ENCODE data around the gene RECK.
"Not testable (repeated sequence)": the region's sequence is repeated elsewhere in the genome, so short reads cannot be mapped to it uniquely, and the experiment has no call there.

The RECK gene

GRCh38 chr9:36112516-36112915 lies 75.8 kb downstream of the RECK start:
- H3K9me3 Mint-ChIP-seq: no peaks in the 10 kb centered on the region
- H3K4me1 Mint-ChIP-seq: no peaks in the 10 kb centered on the region
- no peaks in the 10 kb centered on the region for H3K36me3 Mint-ChIP-seq
- H3K27ac Mint-ChIP-seq: no peak overlapping the region
- DNase-seq (ENCODE audit: low spot score in 2 of 2) (no peak), ATAC-seq (no peak)
- H3K4me3 Mint-ChIP-seq: no peak overlapping the region

DNA sequence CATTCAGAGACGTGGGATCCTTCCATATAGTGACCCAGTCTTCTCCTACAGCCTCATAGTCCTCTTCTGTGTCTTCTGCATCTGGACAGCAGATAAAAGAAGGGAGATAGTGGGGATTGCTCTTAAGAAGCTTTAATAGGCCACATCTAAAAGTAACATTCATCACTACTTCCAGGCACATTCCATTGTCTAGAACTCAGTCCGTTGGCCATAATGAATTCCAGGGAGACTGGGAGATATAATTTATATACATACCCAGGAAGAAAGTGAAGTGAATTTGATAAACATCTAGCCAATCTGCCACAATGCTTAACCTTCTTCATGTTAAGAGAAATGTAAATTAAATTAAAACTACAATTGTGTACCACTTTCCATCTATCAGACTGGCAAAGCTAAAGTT lies 77.3 kb downstream of the RECK start:
- DNase-seq (ENCODE audit: low spot score in 2 of 2) (no peak), ATAC-seq (no peak)
- H3K27ac Mint-ChIP-seq: no peak overlapping the region
- no peaks in the 10 kb centered on the region for H3K36me3 Mint-ChIP-seq
- no peaks in the 10 kb centered on the region for H3K9me3 Mint-ChIP-seq
- H3K4me3 Mint-ChIP-seq: no peak overlapping the region
- no peaks in the 10 kb centered on the region for H3K4me1 Mint-ChIP-seq

DNA sequence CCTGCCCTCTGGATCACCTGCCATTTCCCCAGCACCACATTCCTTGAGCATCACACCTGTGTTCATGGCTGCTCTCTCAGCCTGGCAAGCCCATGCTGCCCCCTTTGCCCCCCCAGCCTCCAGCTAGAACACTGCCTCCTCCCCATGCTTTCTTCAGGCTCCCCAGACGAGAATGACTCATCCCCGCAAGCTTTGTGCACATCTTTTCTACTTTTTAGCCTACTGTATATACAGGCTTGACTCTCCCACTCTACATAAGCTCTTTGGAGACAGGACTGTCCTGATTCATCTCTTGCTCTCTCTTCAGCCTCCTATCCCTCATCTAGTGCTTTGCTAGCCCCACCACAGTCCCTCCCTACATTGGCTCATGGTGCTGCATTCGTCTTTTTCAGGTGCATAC lies 79.9 kb downstream of the RECK start:
- ATAC-seq (no peak), DNase-seq (ENCODE audit: low spot score in 2 of 2) (no peak)
- no peak overlapping the region for H3K4me3 Mint-ChIP-seq
- no peaks in the 10 kb centered on the region for H3K9me3 Mint-ChIP-seq
- no peaks in the 10 kb centered on the region for H3K4me1 Mint-ChIP-seq
- H3K36me3 Mint-ChIP-seq: no peaks in the 10 kb centered on the region
- no peak overlapping the region for H3K27ac Mint-ChIP-seq

DNA sequence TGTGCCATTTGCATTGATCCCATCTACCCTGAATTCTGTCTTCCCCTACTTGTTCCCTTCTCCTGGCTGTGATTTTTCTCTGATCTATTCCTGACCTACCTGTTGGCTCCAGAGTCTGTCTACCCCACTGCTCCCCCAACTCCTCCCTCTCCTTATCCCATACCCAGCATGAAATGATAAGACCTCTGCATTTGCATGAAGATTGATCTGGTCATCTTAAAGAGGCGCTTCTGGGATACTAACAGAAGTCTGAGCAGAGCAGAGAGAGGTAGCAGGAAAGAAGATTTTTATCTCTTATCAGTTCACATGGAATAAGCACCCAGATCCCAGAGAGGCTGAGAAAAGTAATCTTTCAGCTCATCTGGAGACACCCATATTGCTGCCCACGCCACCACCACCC lies 81.5 kb downstream of the RECK start:
- Mint-ChIP-seq H3K36me3 (no peaks in the 10 kb centered on the region), H3K4me1 (no peaks in the 10 kb centered on the region), H3K9me3 (no peaks in the 10 kb centered on the region), H3K27ac (no peak overlapping the region), H3K4me3 (no peak overlapping the region)
- DNase-seq (ENCODE audit: low spot score in 2 of 2): no peak
- ATAC-seq: no peak

GRCh38 chr9:36118706-36119105 lies 82.0 kb downstream of the RECK start:
- ATAC-seq (no peak), DNase-seq (ENCODE audit: low spot score in 2 of 2) (no peak)
- Mint-ChIP-seq H3K4me1 (no peaks in the 10 kb centered on the region), H3K36me3 (no peaks in the 10 kb centered on the region), H3K9me3 (no peaks in the 10 kb centered on the region), H3K4me3 (no peak overlapping the region), H3K27ac (no peak overlapping the region)

DNA sequence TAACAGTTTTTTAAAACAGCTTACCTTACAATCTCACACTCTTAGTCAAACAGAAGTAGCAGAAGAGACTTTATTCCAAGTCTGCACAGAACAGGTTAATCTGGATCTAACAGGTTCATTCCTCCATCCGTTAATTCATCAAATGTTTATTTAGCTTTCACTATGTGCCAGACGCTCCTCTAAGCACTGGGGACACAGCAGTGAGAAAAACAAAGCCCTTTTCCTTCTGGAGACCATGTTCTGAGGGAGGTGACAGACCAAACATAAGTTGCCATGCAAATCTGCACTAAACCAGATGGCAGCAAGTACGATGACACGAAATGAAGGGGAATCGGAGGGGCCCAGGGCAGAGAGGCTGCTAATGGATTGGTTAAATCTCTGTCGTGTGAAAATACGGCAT lies 82.8 kb downstream of the RECK start:
- no peaks in the 10 kb centered on the region for H3K4me1 Mint-ChIP-seq
- no peaks in the 10 kb centered on the region for H3K9me3 Mint-ChIP-seq
- no peaks in the 10 kb centered on the region for H3K36me3 Mint-ChIP-seq
- no peak overlapping the region for H3K4me3 Mint-ChIP-seq
- ATAC-seq (no peak), DNase-seq (ENCODE audit: low spot score in 2 of 2) (no peak)
- H3K27ac Mint-ChIP-seq: no peak overlapping the region

DNA sequence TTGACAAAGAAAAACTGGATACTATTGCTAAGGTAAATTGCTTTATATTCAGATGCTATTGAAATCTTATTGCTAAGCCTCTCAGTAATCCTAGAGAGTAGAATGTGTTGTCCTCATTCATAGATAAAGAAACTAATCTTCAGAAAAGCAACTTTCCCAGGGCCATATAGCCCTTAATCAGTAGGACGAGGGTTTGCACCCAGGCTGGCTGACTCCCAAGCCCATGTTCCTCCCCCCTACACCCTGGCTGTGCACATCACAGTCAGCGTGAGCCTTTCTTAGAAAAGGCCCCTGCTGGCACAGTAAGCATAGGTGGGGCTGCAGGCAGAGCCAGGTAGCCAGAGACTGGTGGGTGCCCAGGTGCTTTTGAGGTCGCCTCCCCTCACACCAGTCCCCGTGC lies 84.0 kb downstream of the RECK start:
- no peaks in the 10 kb centered on the region for H3K9me3 Mint-ChIP-seq

DNA sequence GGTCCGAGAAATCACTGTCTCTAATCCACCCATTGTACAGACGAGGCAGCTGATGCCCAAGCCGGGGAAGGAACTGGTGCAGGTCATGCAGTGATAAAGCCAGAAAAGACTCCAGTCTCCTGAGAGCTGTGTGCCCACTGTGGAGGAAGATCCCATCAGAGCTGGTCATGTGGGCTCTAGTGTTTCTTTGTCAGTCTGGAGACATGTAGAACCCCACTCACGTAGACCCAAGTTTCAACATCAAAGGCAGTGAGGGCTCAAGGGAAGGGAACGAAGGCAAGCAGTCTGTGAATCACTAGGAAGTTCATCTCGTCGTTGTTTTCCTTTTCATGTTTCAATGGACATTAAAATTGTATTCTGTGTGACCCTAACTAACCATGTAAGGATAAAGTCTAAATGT lies 85.3 kb downstream of the RECK start:
- no peak for DNase-seq (ENCODE audit: low spot score in 2 of 2)
- Mint-ChIP-seq H3K36me3 (no peaks in the 10 kb centered on the region), H3K4me3 (no peak overlapping the region), H3K9me3 (no peaks in the 10 kb centered on the region), H3K4me1 (peaks cover 11% of the 10 kb centered on the region), H3K27ac (peak overlapping the region; percentile 67)
- no peak for ATAC-seq

More for the DNA sequence above, 84.0 kb downstream of the RECK start:
- H3K4me1 Mint-ChIP-seq: peaks cover 7% of the 10 kb centered on the region
- DNase-seq (ENCODE audit: low spot score in 2 of 2) (no peak), ATAC-seq (no peak)
- H3K36me3 Mint-ChIP-seq: no peaks in the 10 kb centered on the region
- H3K27ac Mint-ChIP-seq: no peak overlapping the region
- H3K4me3 Mint-ChIP-seq: no peak overlapping the region

DNA sequence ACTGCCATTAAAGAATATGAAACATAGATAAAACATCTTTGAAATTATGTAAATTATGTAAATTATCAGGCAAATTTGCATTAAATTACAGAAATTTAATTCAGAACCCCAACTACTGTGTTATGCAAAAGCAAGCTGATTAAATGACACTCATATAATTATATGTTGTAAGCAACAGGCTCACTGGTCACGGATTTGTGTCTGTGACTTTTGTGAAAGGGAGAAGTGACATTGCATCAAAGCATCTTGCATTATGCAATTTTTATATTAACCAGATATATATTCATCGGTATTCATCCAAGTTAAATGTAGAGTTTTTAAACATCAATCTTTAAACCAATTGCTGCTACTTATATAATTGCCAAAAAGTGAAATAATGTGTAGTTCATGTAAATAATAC lies 86.8 kb downstream of the RECK start:
- no peak for ATAC-seq
- no peak overlapping the region for H3K4me3 Mint-ChIP-seq
- no peaks in the 10 kb centered on the region for H3K9me3 Mint-ChIP-seq
- peaks cover 27% of the 10 kb centered on the region for H3K4me1 Mint-ChIP-seq
- H3K27ac Mint-ChIP-seq: no peak overlapping the region
- H3K36me3 Mint-ChIP-seq: no peaks in the 10 kb centered on the region
- DNase-seq (ENCODE audit: low spot score in 2 of 2): no peak

- H3K9me3 Mint-ChIP-seq: no peaks in the 10 kb centered on the region
- H3K4me3 Mint-ChIP-seq: no peak overlapping the region
- no peak for ATAC-seq
- H3K4me1 Mint-ChIP-seq: peaks cover 27% of the 10 kb centered on the region
- H3K27ac Mint-ChIP-seq: no peak overlapping the region
- no peak for DNase-seq (ENCODE audit: low spot score in 2 of 2)
- H3K36me3 Mint-ChIP-seq: no peaks in the 10 kb centered on the region
These were observed 88.5 kb downstream of the RECK start for GRCh38 chr9:36125062-36125855.

- H3K27ac Mint-ChIP-seq: no peak overlapping the region
- no peaks in the 10 kb centered on the region for H3K9me3 Mint-ChIP-seq
- H3K36me3 Mint-ChIP-seq: no peaks in the 10 kb centered on the region
- no peak overlapping the region for H3K4me3 Mint-ChIP-seq
- ATAC-seq (no peak), DNase-seq (ENCODE audit: low spot score in 2 of 2) (no peak)
- peaks cover 27% of the 10 kb centered on the region for H3K4me1 Mint-ChIP-seq
These were observed 89.5 kb downstream of the RECK start for GRCh38 chr9:36126016-36126730.

- no peaks in the 10 kb centered on the region for H3K9me3 Mint-ChIP-seq
- peaks cover 27% of the 10 kb centered on the region for H3K4me1 Mint-ChIP-seq
- ATAC-seq: peak; percentile 51
- peak overlapping the region; percentile 18 for H3K27ac Mint-ChIP-seq
- H3K4me3 Mint-ChIP-seq: no peak overlapping the region
- DNase-seq (ENCODE audit: low spot score in 2 of 2): no peak
- H3K36me3 Mint-ChIP-seq: no peaks in the 10 kb centered on the region
These were observed 91.0 kb downstream of the RECK start for GRCh38 chr9:36127652-36128244.

- DNase-seq (ENCODE audit: low spot score in 2 of 2): no peak
- no peaks in the 10 kb centered on the region for H3K9me3 Mint-ChIP-seq
- H3K4me3 Mint-ChIP-seq: no peak overlapping the region
- H3K4me1 Mint-ChIP-seq: peaks cover 27% of the 10 kb centered on the region
- H3K36me3 Mint-ChIP-seq: no peaks in the 10 kb centered on the region
- ATAC-seq: no peak
- no peak overlapping the region for H3K27ac Mint-ChIP-seq
These were observed 91.6 kb downstream of the RECK start for GRCh38 chr9:36128349-36128748.

GRCh38 chr9:36129139-36129538 lies 92.4 kb downstream of the RECK start:
- Mint-ChIP-seq H3K4me1 (peaks cover 27% of the 10 kb centered on the region), H3K4me3 (no peak overlapping the region), H3K9me3 (no peaks in the 10 kb centered on the region), H3K36me3 (no peaks in the 10 kb centered on the region), H3K27ac (no peak overlapping the region)
- DNase-seq (ENCODE audit: low spot score in 2 of 2) (no peak), ATAC-seq (no peak)

GRCh38 chr9:36131666-36132065 lies 95.0 kb downstream of the RECK start:
- H3K4me1 Mint-ChIP-seq: peaks cover 26% of the 10 kb centered on the region
- H3K9me3 Mint-ChIP-seq; H3K27ac Mint-ChIP-seq; H3K4me3 Mint-ChIP-seq; ATAC-seq; DNase-seq (ENCODE audit: low spot score in 2 of 2); H3K36me3 Mint-ChIP-seq: not testable (repeated sequence)

DNA sequence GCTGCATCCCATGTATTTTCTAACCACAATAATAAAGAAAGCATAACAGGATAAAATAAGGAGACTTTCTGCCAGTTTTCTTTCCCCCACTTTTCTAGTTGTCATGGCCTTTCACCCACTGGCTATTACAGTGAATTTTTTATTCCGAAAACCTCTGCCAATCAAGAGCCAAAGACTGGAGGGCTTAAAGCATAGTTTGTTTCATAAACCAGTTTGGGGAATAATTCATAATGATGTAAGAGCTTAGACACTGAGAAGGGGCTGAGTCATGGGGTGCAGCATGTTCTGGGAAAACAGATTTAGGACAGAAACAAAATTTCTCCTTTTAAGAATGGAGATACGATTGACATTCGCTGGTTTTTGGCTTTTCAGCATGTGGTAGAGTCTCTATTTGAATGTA lies 95.4 kb downstream of the RECK start:
- ATAC-seq (no peak), DNase-seq (ENCODE audit: low spot score in 2 of 2) (no peak)
- Mint-ChIP-seq H3K36me3 (peaks cover 3% of the 10 kb centered on the region), H3K27ac (no peak overlapping the region), H3K9me3 (no peaks in the 10 kb centered on the region), H3K4me1 (peaks cover 24% of the 10 kb centered on the region), H3K4me3 (no peak overlapping the region)

Measured in stimulated activated effector memory CD8-positive, alpha-beta T cell treated with anti-CD3 and anti-CD28 coated beads, Interleukin-12 subunit alpha, Interleukin-12 subunit beta, amount 100 ng/mL, for 72 hours (primary cell).